ENCODE data around the gene MMP15.

DNA sequence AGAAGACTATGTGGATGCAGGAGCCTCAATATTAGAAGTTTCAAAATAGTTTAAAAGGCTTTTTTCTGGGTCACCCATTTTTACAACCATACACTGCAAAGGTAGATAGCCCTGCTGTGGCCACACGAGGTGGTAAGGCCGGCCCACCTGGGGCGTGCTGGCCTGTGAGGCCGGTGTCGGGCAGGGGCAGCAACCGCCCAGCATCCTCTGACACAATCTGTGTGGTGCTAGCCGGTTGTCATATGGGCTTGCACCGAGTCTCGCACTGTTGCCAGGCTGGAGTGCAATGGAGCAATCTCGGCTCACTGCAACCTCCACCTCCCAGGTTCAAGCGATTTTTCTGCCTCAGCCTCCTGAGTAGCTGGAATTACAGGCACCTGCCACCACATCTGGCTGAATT, 59.6 kb downstream of the MMP15 start:
- TF ChIP-seq CTCF (IDR thresholded peaks at IDR 0.05), result no peak
- no peak for TF ChIP-seq POLR2AphosphoS5 (IDR thresholded peaks at IDR 0.05)
- TF ChIP-seq POLR2A (IDR thresholded peaks at IDR 0.05), result no peak
